Measurements from ENCODE around the gene BIK. TPM values are rescaled to one million over a fixed set of nuclear protein-coding genes. Genes with fewer than 3 reads are reported as not detected.

The BIK gene
- total RNA-seq, 1 experiment from 2014 or later: 3.2 TPM

GRCh38 chr22:43170131-43170480 lies 59.6 kb downstream of the BIK start (continued):
- TF ChIP-seq, protein P1, sequence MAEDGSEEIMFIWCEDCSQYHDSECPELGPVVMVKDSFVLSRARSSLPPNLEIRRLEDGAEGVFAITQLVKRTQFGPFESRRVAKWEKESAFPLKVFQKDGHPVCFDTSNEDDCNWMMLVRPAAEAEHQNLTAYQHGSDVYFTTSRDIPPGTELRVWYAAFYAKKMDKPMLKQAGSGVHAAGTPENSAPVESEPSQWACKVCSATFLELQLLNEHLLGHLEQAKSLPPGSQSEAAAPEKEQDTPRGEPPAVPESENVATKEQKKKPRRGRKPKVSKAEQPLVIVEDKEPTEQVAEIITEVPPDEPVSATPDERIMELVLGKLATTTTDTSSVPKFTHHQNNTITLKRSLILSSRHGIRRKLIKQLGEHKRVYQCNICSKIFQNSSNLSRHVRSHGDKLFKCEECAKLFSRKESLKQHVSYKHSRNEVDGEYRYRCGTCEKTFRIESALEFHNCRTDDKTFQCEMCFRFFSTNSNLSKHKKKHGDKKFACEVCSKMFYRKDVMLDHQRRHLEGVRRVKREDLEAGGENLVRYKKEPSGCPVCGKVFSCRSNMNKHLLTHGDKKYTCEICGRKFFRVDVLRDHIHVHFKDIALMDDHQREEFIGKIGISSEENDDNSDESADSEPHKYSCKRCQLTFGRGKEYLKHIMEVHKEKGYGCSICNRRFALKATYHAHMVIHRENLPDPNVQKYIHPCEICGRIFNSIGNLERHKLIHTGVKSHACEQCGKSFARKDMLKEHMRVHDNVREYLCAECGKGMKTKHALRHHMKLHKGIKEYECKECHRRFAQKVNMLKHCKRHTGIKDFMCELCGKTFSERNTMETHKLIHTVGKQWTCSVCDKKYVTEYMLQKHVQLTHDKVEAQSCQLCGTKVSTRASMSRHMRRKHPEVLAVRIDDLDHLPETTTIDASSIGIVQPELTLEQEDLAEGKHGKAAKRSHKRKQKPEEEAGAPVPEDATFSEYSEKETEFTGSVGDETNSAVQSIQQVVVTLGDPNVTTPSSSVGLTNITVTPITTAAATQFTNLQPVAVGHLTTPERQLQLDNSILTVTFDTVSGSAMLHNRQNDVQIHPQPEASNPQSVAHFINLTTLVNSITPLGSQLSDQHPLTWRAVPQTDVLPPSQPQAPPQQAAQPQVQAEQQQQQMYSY (CRISPR knock-in tag; IDR thresholded peaks at IDR 0.05): no peak
- no peak for TF ChIP-seq NFYB (CRISPR knock-in tag; conservative IDR thresholded peaks at IDR 0.05; ENCODE audit: low read depth)
- TF ChIP-seq, protein P2, sequence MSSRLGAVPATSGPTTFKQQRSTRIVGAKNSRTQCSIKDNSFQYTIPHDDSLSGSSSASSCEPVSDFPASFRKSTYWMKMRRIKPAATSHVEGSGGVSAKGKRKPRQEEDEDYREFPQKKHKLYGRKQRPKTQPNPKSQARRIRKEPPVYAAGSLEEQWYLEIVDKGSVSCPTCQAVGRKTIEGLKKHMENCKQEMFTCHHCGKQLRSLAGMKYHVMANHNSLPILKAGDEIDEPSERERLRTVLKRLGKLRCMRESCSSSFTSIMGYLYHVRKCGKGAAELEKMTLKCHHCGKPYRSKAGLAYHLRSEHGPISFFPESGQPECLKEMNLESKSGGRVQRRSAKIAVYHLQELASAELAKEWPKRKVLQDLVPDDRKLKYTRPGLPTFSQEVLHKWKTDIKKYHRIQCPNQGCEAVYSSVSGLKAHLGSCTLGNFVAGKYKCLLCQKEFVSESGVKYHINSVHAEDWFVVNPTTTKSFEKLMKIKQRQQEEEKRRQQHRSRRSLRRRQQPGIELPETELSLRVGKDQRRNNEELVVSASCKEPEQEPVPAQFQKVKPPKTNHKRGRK (CRISPR knock-in tag; IDR thresholded peaks at IDR 0.05; ENCODE audit: borderline replicate concordance): no peak
- no peak for TF ChIP-seq SOX15 (CRISPR knock-in tag; IDR thresholded peaks at IDR 0.05)
- no peak for TF ChIP-seq FOXJ3 (CRISPR knock-in tag; IDR thresholded peaks at IDR 0.05; ENCODE audit: borderline replicate concordance)

DNA sequence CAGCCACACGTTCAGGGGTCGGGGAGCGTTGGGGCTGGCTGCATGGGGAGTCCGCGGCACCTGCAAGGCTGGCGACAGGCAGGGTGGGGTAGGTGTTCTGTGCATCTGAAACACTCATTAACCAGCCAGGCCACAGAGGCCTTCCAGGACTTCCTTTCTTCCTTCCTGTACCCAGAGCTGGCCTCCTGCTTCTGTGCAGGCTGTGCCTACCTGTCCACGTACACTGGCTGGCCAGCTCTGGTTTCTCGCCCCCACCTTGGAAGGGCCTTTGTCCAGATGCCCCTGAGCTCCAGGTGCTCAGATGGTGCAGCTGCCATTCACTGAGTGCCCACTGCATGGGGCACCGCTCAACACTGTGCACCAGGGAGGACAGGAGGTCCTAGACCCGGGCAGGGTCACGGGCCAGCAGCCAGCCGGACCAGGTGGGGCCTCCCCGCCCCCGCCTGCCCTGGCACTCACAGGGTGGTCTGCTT lies 60.5 kb downstream of the BIK start:
- H3K4me3 Mint-ChIP-seq: no peak overlapping the region
- TF ChIP-seq ETV6 (CRISPR knock-in tag; IDR thresholded peaks at IDR 0.05) (no peak), FOXJ3 (CRISPR knock-in tag; IDR thresholded peaks at IDR 0.05; ENCODE audit: borderline replicate concordance) (no peak), SOX15 (CRISPR knock-in tag; IDR thresholded peaks at IDR 0.05) (no peak), ZMAT4 (CRISPR knock-in tag; IDR thresholded peaks at IDR 0.05) (no peak), USF2 (CRISPR knock-in tag; IDR thresholded peaks at IDR 0.05) (no peak)
- TF ChIP-seq, protein P3, sequence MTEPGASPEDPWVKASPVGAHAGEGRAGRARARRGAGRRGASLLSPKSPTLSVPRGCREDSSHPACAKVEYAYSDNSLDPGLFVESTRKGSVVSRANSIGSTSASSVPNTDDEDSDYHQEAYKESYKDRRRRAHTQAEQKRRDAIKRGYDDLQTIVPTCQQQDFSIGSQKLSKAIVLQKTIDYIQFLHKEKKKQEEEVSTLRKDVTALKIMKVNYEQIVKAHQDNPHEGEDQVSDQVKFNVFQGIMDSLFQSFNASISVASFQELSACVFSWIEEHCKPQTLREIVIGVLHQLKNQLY (CRISPR knock-in tag; IDR thresholded peaks at IDR 0.05): no peak
- TF ChIP-seq, protein P4, sequence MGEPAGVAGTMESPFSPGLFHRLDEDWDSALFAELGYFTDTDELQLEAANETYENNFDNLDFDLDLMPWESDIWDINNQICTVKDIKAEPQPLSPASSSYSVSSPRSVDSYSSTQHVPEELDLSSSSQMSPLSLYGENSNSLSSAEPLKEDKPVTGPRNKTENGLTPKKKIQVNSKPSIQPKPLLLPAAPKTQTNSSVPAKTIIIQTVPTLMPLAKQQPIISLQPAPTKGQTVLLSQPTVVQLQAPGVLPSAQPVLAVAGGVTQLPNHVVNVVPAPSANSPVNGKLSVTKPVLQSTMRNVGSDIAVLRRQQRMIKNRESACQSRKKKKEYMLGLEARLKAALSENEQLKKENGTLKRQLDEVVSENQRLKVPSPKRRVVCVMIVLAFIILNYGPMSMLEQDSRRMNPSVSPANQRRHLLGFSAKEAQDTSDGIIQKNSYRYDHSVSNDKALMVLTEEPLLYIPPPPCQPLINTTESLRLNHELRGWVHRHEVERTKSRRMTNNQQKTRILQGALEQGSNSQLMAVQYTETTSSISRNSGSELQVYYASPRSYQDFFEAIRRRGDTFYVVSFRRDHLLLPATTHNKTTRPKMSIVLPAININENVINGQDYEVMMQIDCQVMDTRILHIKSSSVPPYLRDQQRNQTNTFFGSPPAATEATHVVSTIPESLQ (CRISPR knock-in tag; IDR thresholded peaks at IDR 0.05): no peak
- no peak overlapping the region for H3K27ac Mint-ChIP-seq
- peaks cover 46% of the 10 kb centered on the region for H3K36me3 Mint-ChIP-seq
- no peaks in the 10 kb centered on the region for H3K9me3 Mint-ChIP-seq
- H3K27me3 Mint-ChIP-seq (ENCODE audit: low read depth): no peaks in the 10 kb centered on the region
- POLR2A ChIA-PET: no interaction called here
- DNase-seq (ENCODE audit: low spot score): no peak
- CTCF ChIA-PET: interaction anchor here (1.8 kb wide), 1 partner anchor 58 kb away, joined by 6 read pairs; no protein-coding TSS in a partner anchor
- no peaks in the 10 kb centered on the region for H3K4me1 Mint-ChIP-seq
- ATAC-seq: no peak

DNA sequence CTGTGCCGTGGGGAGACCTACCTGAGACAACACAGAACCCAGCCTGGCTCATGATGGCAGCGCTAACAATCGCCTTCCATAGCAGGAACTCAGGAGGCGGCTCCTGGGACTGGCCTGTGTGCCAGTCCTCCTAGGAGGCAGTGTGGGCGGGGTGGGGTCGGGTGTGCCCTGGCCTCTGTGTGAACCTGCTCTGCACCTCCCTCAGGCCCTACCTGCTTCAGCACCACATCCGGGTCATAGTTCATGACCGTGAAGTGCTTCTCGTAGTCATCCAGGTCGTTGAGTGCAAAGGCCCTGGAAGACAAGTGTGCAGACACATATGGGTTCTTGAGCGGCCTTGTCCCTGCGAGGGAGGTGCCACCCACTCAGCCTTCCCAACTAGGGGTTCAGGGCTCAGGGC lies 61.1 kb downstream of the BIK start:
- ChIA-PET POLR2A (no interaction called here), CTCF (no interaction called here)
- Mint-ChIP-seq H3K27ac (no peak overlapping the region), H3K36me3 (peaks cover 48% of the 10 kb centered on the region), H3K4me1 (no peaks in the 10 kb centered on the region), H3K4me3 (no peak overlapping the region), H3K9me3 (no peaks in the 10 kb centered on the region), H3K27me3 (ENCODE audit: low read depth) (no peaks in the 10 kb centered on the region)
- DNase-seq (ENCODE audit: low spot score) (no peak), ATAC-seq (no peak)
- TF ChIP-seq SMAD4 (CRISPR knock-in tag; IDR thresholded peaks at IDR 0.05): no peak
- no peak for TF ChIP-seq ZNF219 (CRISPR knock-in tag; IDR thresholded peaks at IDR 0.05; ENCODE audit: borderline replicate concordance)
- no peak for TF ChIP-seq PRRX2 (CRISPR knock-in tag; IDR thresholded peaks at IDR 0.05)
- TF ChIP-seq RORB (CRISPR knock-in tag; IDR thresholded peaks at IDR 0.05): no peak
- no peak for TF ChIP-seq FOXP1 (CRISPR knock-in tag; IDR thresholded peaks at IDR 0.05; ENCODE audit: borderline replicate concordance)
- TF ChIP-seq CREM (CRISPR knock-in tag; IDR thresholded peaks at IDR 0.05): no peak
- no peak for TF ChIP-seq AR (CRISPR knock-in tag; IDR thresholded peaks at IDR 0.05)
- TF ChIP-seq ZNF263 (CRISPR knock-in tag; IDR thresholded peaks at IDR 0.05; ENCODE audit: low read depth): no peak
- TF ChIP-seq E2F4 (CRISPR knock-in tag; IDR thresholded peaks at IDR 0.05; ENCODE audit: borderline replicate concordance, low read depth): no peak
- TF ChIP-seq, protein P5, sequence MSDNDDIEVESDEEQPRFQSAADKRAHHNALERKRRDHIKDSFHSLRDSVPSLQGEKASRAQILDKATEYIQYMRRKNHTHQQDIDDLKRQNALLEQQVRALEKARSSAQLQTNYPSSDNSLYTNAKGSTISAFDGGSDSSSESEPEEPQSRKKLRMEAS (CRISPR knock-in tag; IDR thresholded peaks at IDR 0.05): no peak

All from WTC11 (cell line).